ENCODE data around the gene SASS6.
A peak's percentile ranks its signal among the peaks of the same experiment; 100 is the strongest.
"Not testable (repeated sequence)": the region's sequence is repeated elsewhere in the genome, so short reads cannot be mapped to it uniquely, and the experiment has no call there.

SASS6 gene

GRCh38 chr1:100053119-100053518, 79.6 kb downstream of the SASS6 start:
- Histone ChIP-seq H2AFZ (ENCODE audit: low read depth, low read length) (no peak overlapping the region), H3K36me3 (ENCODE audit: insufficient read depth, low read length) (peaks cover 25% of the 10 kb centered on the region), H3K4me3 (ENCODE audit: low read length) (no peak overlapping the region), H3K4me1 (ENCODE audit: insufficient read depth, low read length) (no peaks in the 10 kb centered on the region), H3K27me3 (ENCODE audit: insufficient read depth, low read length) (no peaks in the 10 kb centered on the region), H3K9me3 (ENCODE audit: low read length) (no peaks in the 10 kb centered on the region)

GRCh38 chr1:100051893-100052292, 80.8 kb downstream of the SASS6 start:
- no peaks in the 10 kb centered on the region for H3K27me3 ChIP-seq (ENCODE audit: insufficient read depth, low read length)
- H3K9me3 ChIP-seq (ENCODE audit: low read length), result no peaks in the 10 kb centered on the region
- peaks cover 16% of the 10 kb centered on the region for H3K36me3 ChIP-seq (ENCODE audit: insufficient read depth, low read length)
- no peak overlapping the region for H2AFZ ChIP-seq (ENCODE audit: low read depth, low read length)
- no peaks in the 10 kb centered on the region for H3K4me1 ChIP-seq (ENCODE audit: insufficient read depth, low read length)
- no peak overlapping the region for H3K4me3 ChIP-seq (ENCODE audit: low read length)

DNA sequence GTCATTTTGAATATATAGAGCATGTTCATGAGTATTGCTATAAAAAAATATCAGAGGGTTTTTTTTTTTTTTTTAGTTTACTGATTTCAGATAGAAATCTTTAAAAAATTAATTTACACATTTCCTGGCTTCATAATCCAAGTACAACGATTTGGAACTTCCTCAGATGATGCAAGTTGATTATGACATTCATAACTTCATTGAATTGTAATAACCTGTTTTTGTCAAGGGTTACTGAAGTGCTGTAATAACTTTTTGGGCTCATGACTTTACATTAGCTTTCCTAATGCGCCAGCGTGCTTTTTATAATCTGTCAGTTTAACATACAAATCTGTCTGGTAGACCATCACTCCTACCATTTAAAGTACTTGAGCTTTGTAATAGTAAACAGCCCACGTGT, 81.3 kb downstream of the SASS6 start:
- Histone ChIP-seq H2AFZ (ENCODE audit: low read depth, low read length) (no peak overlapping the region), H3K9me3 (ENCODE audit: low read length) (no peaks in the 10 kb centered on the region), H3K36me3 (ENCODE audit: insufficient read depth, low read length) (peaks cover 15% of the 10 kb centered on the region), H3K4me3 (ENCODE audit: low read length) (no peak overlapping the region), H3K4me1 (ENCODE audit: insufficient read depth, low read length) (no peaks in the 10 kb centered on the region), H3K27me3 (ENCODE audit: insufficient read depth, low read length) (no peaks in the 10 kb centered on the region)

- H3K4me1 ChIP-seq (ENCODE audit: insufficient read depth, low read length), result no peaks in the 10 kb centered on the region
- H3K9me3 ChIP-seq (ENCODE audit: low read length), result no peaks in the 10 kb centered on the region
- peaks cover 14% of the 10 kb centered on the region for H3K36me3 ChIP-seq (ENCODE audit: insufficient read depth, low read length)
- H3K4me3 ChIP-seq (ENCODE audit: low read length), result no peak overlapping the region
- H2AFZ ChIP-seq (ENCODE audit: low read depth, low read length), result no peak overlapping the region
- H3K27me3 ChIP-seq (ENCODE audit: insufficient read depth, low read length), result no peaks in the 10 kb centered on the region
Measured at GRCh38 chr1:100050139-100050538, 82.6 kb downstream of the SASS6 start.

- H3K27me3 ChIP-seq (ENCODE audit: insufficient read depth, low read length); H3K4me1 ChIP-seq (ENCODE audit: insufficient read depth, low read length); H3K9me3 ChIP-seq (ENCODE audit: low read length); H2AFZ ChIP-seq (ENCODE audit: low read depth, low read length); H3K4me3 ChIP-seq (ENCODE audit: low read length): not testable (repeated sequence)
- peaks cover 14% of the 10 kb centered on the region for H3K36me3 ChIP-seq (ENCODE audit: insufficient read depth, low read length)
Measured at GRCh38 chr1:100047235-100047708, 85.5 kb downstream of the SASS6 start.

- Histone ChIP-seq H3K9me3 (ENCODE audit: low read length) (peaks cover 4% of the 10 kb centered on the region), H3K27me3 (ENCODE audit: insufficient read depth, low read length) (no peaks in the 10 kb centered on the region), H3K4me1 (ENCODE audit: insufficient read depth, low read length) (peaks cover 6% of the 10 kb centered on the region), H3K36me3 (ENCODE audit: insufficient read depth, low read length) (peaks cover 2% of the 10 kb centered on the region), H3K4me3 (ENCODE audit: low read length) (no peak overlapping the region), H2AFZ (ENCODE audit: low read depth, low read length) (no peak overlapping the region)
Measured at GRCh38 chr1:100045206-100045605, 87.5 kb downstream of the SASS6 start.

DNA sequence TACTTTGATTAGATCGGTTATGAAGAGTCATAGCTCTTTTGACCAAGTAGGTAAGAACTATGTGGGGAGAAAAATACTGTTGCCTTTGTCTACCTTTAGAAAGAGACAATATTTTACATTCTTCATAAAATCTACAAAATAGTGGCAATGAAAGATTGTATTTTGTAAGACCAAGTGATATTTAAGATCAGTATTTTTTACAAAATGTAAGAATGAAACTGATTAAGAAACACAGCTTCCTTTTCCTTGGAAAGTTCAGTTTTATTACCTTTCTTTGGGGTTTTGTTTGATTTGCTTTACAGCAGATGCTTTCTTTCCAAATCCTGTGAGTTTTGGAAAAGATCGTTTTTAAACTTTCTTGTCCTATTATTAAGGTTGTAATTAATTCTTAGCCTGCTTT, 93.1 kb downstream of the SASS6 start:
- Histone ChIP-seq H3K27me3 (ENCODE audit: insufficient read depth, low read length) (no peaks in the 10 kb centered on the region), H3K36me3 (ENCODE audit: insufficient read depth, low read length) (no peaks in the 10 kb centered on the region), H3K4me1 (ENCODE audit: insufficient read depth, low read length) (peaks cover 21% of the 10 kb centered on the region), H3K9me3 (ENCODE audit: low read length) (peaks cover 4% of the 10 kb centered on the region), H2AFZ (ENCODE audit: low read depth, low read length) (no peak overlapping the region), H3K4me3 (ENCODE audit: low read length) (peak overlapping the region; percentile 96)

DNA sequence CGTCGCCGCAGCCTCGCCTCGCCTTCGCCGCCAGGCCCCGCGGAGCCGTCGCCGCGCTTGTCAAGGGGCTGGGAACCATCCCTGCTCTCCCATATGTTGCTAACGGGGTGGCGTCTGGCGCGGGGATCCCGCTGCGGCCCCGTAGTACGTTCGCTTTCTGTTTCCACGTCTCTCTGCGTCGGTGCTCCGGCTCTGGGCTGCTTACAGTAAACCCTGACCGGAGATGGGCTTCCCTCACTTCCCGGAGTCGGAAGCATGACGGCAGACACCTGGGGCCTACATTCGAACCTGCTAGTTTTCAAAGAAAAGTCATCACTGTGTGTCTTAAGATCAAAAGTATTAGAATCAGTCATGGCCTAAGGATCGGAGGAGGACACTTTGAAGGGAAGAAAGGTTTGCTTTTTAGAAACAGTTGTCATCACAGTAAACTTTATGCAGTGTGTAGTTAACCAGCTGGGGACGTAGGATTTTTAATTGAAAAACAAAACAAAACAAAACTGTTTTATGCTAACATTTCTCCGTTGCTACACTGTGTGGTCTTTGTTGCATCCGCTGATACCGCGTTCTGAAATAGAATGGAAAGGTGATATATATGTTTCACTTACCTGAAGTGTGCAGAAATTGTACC, 94.0 kb downstream of the SASS6 start:
- Histone ChIP-seq H3K9me3 (ENCODE audit: low read length) (no peaks in the 10 kb centered on the region), H3K4me3 (ENCODE audit: low read length) (peak overlapping the region; percentile 96), H2AFZ (ENCODE audit: low read depth, low read length) (peak overlapping the region; percentile 64), H3K27me3 (ENCODE audit: insufficient read depth, low read length) (no peaks in the 10 kb centered on the region), H3K4me1 (ENCODE audit: insufficient read depth, low read length) (peaks cover 21% of the 10 kb centered on the region), H3K36me3 (ENCODE audit: insufficient read depth, low read length) (no peaks in the 10 kb centered on the region)

- Histone ChIP-seq H3K4me3 (ENCODE audit: low read length) (peak overlapping the region; percentile 96), H3K4me1 (ENCODE audit: insufficient read depth, low read length) (peaks cover 21% of the 10 kb centered on the region), H3K9me3 (ENCODE audit: low read length) (no peaks in the 10 kb centered on the region), H3K36me3 (ENCODE audit: insufficient read depth, low read length) (no peaks in the 10 kb centered on the region), H3K27me3 (ENCODE audit: insufficient read depth, low read length) (no peaks in the 10 kb centered on the region), H2AFZ (ENCODE audit: low read depth, low read length) (peak overlapping the region; percentile 64)
Measured at GRCh38 chr1:100037927-100038659, 94.6 kb downstream of the SASS6 start.

DNA sequence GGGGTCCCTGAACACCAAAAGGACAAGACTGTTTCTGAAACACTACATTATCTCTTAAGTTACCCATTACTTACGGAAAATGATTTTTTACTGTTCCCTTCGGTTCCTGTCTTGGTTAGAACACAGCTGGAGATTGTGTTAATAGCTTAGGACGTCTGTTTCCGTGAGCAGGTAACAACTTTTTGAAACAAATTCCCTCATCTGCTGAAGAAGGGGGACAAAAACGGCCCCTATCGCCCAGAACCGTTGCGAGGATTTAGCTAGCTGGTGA, 95.1 kb downstream of the SASS6 start:
- Histone ChIP-seq H2AFZ (ENCODE audit: low read depth, low read length) (peak overlapping the region; percentile 64), H3K4me1 (ENCODE audit: insufficient read depth, low read length) (peaks cover 21% of the 10 kb centered on the region), H3K9me3 (ENCODE audit: low read length) (no peaks in the 10 kb centered on the region), H3K36me3 (ENCODE audit: insufficient read depth, low read length) (no peaks in the 10 kb centered on the region), H3K27me3 (ENCODE audit: insufficient read depth, low read length) (no peaks in the 10 kb centered on the region), H3K4me3 (ENCODE audit: low read length) (peak overlapping the region; percentile 96)

DNA sequence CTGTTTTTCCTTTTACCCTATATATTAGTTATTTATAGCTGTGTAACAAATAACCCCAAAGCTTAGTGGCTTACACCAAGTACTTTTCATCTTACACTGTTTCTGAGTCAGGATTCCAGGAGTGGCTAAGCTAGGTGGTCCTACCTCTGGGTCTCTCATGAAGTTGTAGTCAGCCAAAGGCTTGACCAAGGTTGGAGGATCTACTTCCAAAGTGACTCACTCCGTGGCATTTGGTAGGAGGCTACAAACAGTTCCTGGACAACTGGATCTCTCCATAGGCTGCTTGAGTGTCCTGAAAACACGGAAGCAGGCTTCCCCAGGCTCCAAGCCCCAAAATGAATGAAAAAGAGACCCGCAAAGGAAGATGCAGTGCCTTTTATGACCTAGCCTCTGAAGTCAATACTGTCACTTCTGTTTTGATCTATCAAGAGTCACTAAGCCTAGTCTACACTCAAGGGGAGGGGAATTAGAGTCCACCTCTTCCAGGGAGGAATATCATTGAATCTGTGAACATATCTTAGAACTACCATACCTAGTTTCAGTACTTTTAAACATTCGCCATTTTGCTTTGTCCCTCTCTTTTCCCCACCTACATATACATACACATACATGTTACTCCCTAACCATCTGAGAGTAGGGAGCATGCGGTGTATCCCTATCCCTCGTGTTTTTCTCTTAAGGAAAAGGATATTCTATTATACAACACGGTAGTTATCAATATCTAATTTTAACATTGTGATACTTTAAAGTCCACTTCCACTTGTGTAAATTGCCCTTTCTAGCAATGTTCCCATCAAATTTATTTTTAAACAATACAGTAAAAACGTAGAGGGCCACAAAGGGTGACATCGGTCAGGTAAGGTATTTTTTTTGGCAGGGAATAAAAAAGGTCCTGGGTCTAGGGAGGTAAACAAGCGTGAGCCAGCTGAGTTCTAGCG, 95.7 kb downstream of the SASS6 start:
- Histone ChIP-seq H3K4me1 (ENCODE audit: insufficient read depth, low read length) (peaks cover 16% of the 10 kb centered on the region), H3K36me3 (ENCODE audit: insufficient read depth, low read length) (no peaks in the 10 kb centered on the region), H3K4me3 (ENCODE audit: low read length) (peak overlapping the region; percentile 96), H3K9me3 (ENCODE audit: low read length) (no peaks in the 10 kb centered on the region), H3K27me3 (ENCODE audit: insufficient read depth, low read length) (no peaks in the 10 kb centered on the region), H2AFZ (ENCODE audit: low read depth, low read length) (peak overlapping the region; percentile 64)

DNA sequence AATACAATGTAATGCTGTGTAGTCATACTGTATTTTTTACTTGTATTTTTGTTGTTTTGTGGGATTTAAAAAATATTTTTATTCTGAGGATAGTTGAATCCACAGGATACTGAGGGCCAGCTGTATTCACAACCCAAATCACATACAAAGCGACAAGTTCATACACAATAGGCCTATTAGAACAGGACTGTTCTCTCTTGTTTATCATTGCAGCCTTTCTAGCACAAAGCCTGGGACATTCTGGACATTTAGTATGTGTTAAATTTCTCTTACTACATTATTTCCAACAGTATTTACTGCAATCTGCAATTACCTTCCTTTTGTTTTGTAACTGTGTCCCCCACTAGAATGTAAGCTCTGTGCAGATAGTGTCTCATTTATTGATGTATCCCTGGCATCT, 97.5 kb downstream of the SASS6 start:
- no peaks in the 10 kb centered on the region for H3K36me3 ChIP-seq (ENCODE audit: insufficient read depth, low read length)
- no peaks in the 10 kb centered on the region for H3K9me3 ChIP-seq (ENCODE audit: low read length)
- no peaks in the 10 kb centered on the region for H3K27me3 ChIP-seq (ENCODE audit: insufficient read depth, low read length)
- H3K4me3 ChIP-seq (ENCODE audit: low read length), result no peak overlapping the region
- H3K4me1 ChIP-seq (ENCODE audit: insufficient read depth, low read length), result peaks cover 15% of the 10 kb centered on the region
- H2AFZ ChIP-seq (ENCODE audit: low read depth, low read length), result no peak overlapping the region

DNA sequence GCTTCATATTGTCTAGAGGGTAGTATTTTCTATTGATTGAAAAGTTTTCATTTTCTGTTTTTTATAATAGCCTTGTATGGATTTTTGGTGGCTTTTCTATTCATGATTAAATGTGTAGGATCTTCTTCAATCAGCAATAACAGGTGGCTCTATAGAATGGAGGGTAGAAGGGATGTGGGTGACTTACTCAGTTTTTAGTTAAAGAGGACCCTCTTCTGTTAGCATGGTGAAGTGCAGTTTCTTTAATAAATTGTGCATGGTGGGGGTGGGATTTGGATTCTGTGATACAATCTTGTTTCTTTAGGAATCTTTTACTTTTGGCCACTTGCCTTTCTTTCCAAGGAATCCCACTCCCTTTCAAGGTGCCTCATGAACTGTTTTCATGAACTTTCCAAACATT, 98.3 kb downstream of the SASS6 start:
- no peaks in the 10 kb centered on the region for H3K9me3 ChIP-seq (ENCODE audit: low read length)
- H3K27me3 ChIP-seq (ENCODE audit: insufficient read depth, low read length), result no peaks in the 10 kb centered on the region
- H3K36me3 ChIP-seq (ENCODE audit: insufficient read depth, low read length), result no peaks in the 10 kb centered on the region
- peaks cover 9% of the 10 kb centered on the region for H3K4me1 ChIP-seq (ENCODE audit: insufficient read depth, low read length)
- H2AFZ ChIP-seq (ENCODE audit: low read depth, low read length), result no peak overlapping the region
- H3K4me3 ChIP-seq (ENCODE audit: low read length), result no peak overlapping the region

Data from neuron (in vitro differentiated cells).